Aorta (tissue), 5 donors: ENCODE results near the gene PARVG. TPM values are rescaled to one million over a fixed set of nuclear protein-coding genes. Genes with fewer than 3 reads are reported as not detected.

ENCODE experiments used
- ATAC-seq: fragments of 200-7000 bp; cut with Tn5 transposase; one replicate; pipeline ENCODE4 v1.9.1; 2022; ENCODE audit warnings: moderate library complexity; ENCODE audit not compliant: low FRiP score
- DNase-seq, 2 donors: peaks; one replicate each; pipeline ENCODE4 v3.0.0-alpha.2; 2020
- H3K27ac ChIP-seq, 2 donors: one replicate each; pipeline ENCODE4 v1.5.1; 2013; ENCODE audit warnings: low read length in 2 of 2, mild to moderate bottlenecking in 2 of 2, moderate library complexity in 2 of 2, control low read depth in 1 of 2, inconsistent platforms in 1 of 2, low read depth in 1 of 2
- H3K27me3 ChIP-seq, 2 donors: one replicate each; pipeline ENCODE4 v1.6.1; 2013; ENCODE audit warnings: control low read depth in 1 of 2, low read length in 1 of 2, mild to moderate bottlenecking in 1 of 2, moderate library complexity in 1 of 2; ENCODE audit not compliant: insufficient read depth in 2 of 2, control insufficient read depth in 1 of 2
- H3K36me3 ChIP-seq, 2 donors: one replicate each; pipeline ENCODE4 v1.6.1; 2013; ENCODE audit warnings: control low read depth in 1 of 2, low read length in 1 of 2, mild to moderate bottlenecking in 1 of 2; ENCODE audit not compliant: insufficient read depth in 2 of 2, control insufficient read depth in 1 of 2
- H3K4me1 ChIP-seq, 2 donors: one replicate each; pipeline ENCODE4 v1.6.1; 2013; ENCODE audit warnings: low read length in 2 of 2, control low read depth in 1 of 2, mild to moderate bottlenecking in 1 of 2, moderate library complexity in 1 of 2; ENCODE audit not compliant: insufficient read depth in 2 of 2, control insufficient read depth in 1 of 2
- H3K4me3 ChIP-seq, 2 donors: one replicate each; pipeline ENCODE4 v1.5.1; 2013; ENCODE audit warnings: low read length in 2 of 2, control low read depth in 1 of 2, mild to moderate bottlenecking in 1 of 2
- H3K9me3 ChIP-seq: one replicate; pipeline ENCODE4 v1.6.1; 2013; ENCODE audit warnings: mild to moderate bottlenecking, low read length; ENCODE audit not compliant: control insufficient read depth
- WGBS, 2 donors: extraction: QIAGEN DNeasy Blood & Tissue Kit; methylation state at CpG; one replicate each; pipeline ENCODE4 v1.1.7; 2013; 5-methylcytosine and 5-hydroxymethylcytosine counted together
- intact Hi-C, 2 donors: fragments of 100-400 bp; cut with DNase I; formaldehyde crosslinking; loops; one replicate each; pipeline versions ENCODE4 v1.14.2 to v1.15.0; 2022
- polyA plus RNA-seq, 2 donors: library from polyadenylated mRNA; stranded (reverse); fragments of 200-250 nt; gene quantifications; one replicate each; pipeline ENCODE4 v1.2.3, GENCODE V29; 2013
- total RNA-seq, 2 donors: library from RNA; stranded (reverse); fragmentation: NEBNext Ultra II Directional; extraction: Animal tissue kit (Norgen Biotek cat#: 25700); gene quantifications; one replicate each; pipeline ENCODE4 v1.2.1, GENCODE V29; 2021
- donor health status: healthy with polysubstance abuse.
- donor health status: Bipolar disorder and iron deficiency.
- donor health status: DM: no; HTN: no; CAD: no.
- donor health status: DM: no; HTN: no; CAD: no.
- donor health status: DM: yes; HTN: yes; CAD: no.

The PARVG gene
- total and polyA plus RNA-seq, 4 donors, result 3.5 to 29.7 (median 16.4) TPM

- Histone ChIP-seq H3K27ac (no peak overlapping the region), H3K36me3 (no peaks in the 10 kb centered on the region), H3K4me3 (no peak overlapping the region), H3K4me1 (no peaks in the 10 kb centered on the region), H3K9me3 (peaks cover 5% of the 10 kb centered on the region), H3K27me3 (no peaks in the 10 kb centered on the region)
- no peak for DNase-seq
- intact Hi-C loops, result no loop called here
- no peak for ATAC-seq
- WGBS, 2 donors, result 93 to 94% methylated on average over 10 of the region's 10 CpGs
These were observed 68.2 kb downstream of the PARVG start for GRCh38 chr22:44248926-44249325.

- intact Hi-C loops, result loop anchor here in 1 of 2 donors (10.0 kb wide), 1 partner anchor 55 kb away; no protein-coding TSS in a partner anchor
- peaks cover 5% of the 10 kb centered on the region for H3K9me3 ChIP-seq
- H3K27me3 ChIP-seq, result no peaks in the 10 kb centered on the region
- no peaks in the 10 kb centered on the region for H3K36me3 ChIP-seq
- H3K4me3 ChIP-seq, result no peak overlapping the region
- no peak overlapping the region for H3K27ac ChIP-seq
- H3K4me1 ChIP-seq, result no peaks in the 10 kb centered on the region
- DNase-seq (no peak), ATAC-seq (no peak)
- WGBS, 2 donors, result 92 to 93% methylated on average over 12 of the region's 12 CpGs
These were observed 68.8 kb downstream of the PARVG start for GRCh38 chr22:44249376-44250147.

- intact Hi-C loops, result loop anchor here in 1 of 2 donors (10.0 kb wide), 1 partner anchor 60 kb away; no protein-coding TSS in a partner anchor
- Histone ChIP-seq H3K4me1 (no peaks in the 10 kb centered on the region), H3K36me3 (no peaks in the 10 kb centered on the region), H3K4me3 (no peak overlapping the region), H3K9me3 (peaks cover 5% of the 10 kb centered on the region), H3K27me3 (no peaks in the 10 kb centered on the region), H3K27ac (no peak overlapping the region)
- DNase-seq, result no peak
- WGBS, 2 donors, result 88% methylated on average over 2 of the region's 2 CpGs
- no peak for ATAC-seq
These were observed 74.1 kb downstream of the PARVG start for GRCh38 chr22:44254811-44255210.

GRCh38 chr22:44256085-44256484 is 75.4 kb downstream of the PARVG start:
- no peaks in the 10 kb centered on the region for H3K27me3 ChIP-seq
- no peaks in the 10 kb centered on the region for H3K36me3 ChIP-seq
- H3K4me3 ChIP-seq, result no peak overlapping the region
- intact Hi-C loops, result loop anchor here in 1 of 2 donors (10.0 kb wide), 1 partner anchor 61 kb away; no protein-coding TSS in a partner anchor
- peak in 1 of 2 donors; percentile 50 for DNase-seq
- no peaks in the 10 kb centered on the region for H3K4me1 ChIP-seq
- no peak overlapping the region for H3K27ac ChIP-seq
- H3K9me3 ChIP-seq, result peaks cover 2% of the 10 kb centered on the region
- no peak for ATAC-seq
- 81 to 88% methylated on average over 6 of the region's 6 CpGs for WGBS, 2 donors

- Histone ChIP-seq H3K4me1 (no peaks in the 10 kb centered on the region), H3K4me3 (no peak overlapping the region), H3K9me3 (peaks cover 2% of the 10 kb centered on the region), H3K27me3 (no peaks in the 10 kb centered on the region), H3K27ac (no peak overlapping the region), H3K36me3 (no peaks in the 10 kb centered on the region)
- 45 to 50% methylated on average over 13 of the region's 13 CpGs for WGBS, 2 donors
- DNase-seq (no peak), ATAC-seq (no peak)
- intact Hi-C loops, result loop anchor here in 1 of 2 donors (10.0 kb wide), 1 partner anchor 62 kb away; no protein-coding TSS in a partner anchor
These were observed 76.1 kb downstream of the PARVG start for GRCh38 chr22:44256556-44257485.

Other genes starting within 250 kb of the PARVG start
- 10 to 100 TPM; 20.9 to 29.5 TPM for gene SAMM50, start 225.5 kb upstream of the PARVG start, total RNA-seq
- 10 to 100 TPM; 29.2 to 29.7 TPM for gene SAMM50, start 225.5 kb upstream of the PARVG start, polyA plus RNA-seq
- 10 to 100 TPM; 28.3 to 34.6 TPM for gene PARVB, start 156.6 kb upstream of the PARVG start, total RNA-seq
- 10 to 100 TPM in 1 of 2 donors, 1 to 10 TPM in 1; 7.9 to 12.1 TPM for gene PARVB, start 156.6 kb upstream of the PARVG start, polyA plus RNA-seq
- 1 to 10 TPM; 3.2 to 3.5 TPM for gene SHISAL1, start 132.0 kb downstream of the PARVG start, total RNA-seq
- gene SHISAL1, start 132.0 kb downstream of the PARVG start, polyA plus RNA-seq, result under 1 TPM; 0.25 to 0.26 TPM